ENCODE measurements around the gene MROH7. TPM values are rescaled to one million over a fixed set of nuclear protein-coding genes. Genes with fewer than 3 reads are reported as not detected.

The MROH7 gene
- polyA plus RNA-seq, 5 donors, result 10.1 to 16.2 (median 11.4) TPM

DNA sequence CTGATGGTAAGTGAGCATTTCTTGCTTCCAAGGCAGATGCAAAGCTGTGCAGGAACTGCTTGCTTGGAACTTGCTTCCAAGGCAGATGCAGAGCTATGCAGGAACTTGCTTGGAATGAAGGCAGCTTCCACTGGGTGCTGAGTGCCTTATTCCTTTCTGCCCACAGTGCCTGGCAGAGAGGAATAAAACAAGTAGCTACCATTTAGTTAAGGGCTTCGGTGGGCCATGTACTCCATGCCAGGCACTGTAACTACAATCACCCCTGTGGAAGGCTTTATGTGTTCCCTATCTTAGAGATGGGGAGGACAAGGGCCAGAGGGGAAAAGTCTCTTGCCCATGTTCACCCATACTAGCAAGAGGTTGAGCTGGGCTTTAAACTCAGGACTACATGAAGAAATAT lies 8.3 kb downstream of the MROH7 start:
- no peak for DNase-seq

DNA sequence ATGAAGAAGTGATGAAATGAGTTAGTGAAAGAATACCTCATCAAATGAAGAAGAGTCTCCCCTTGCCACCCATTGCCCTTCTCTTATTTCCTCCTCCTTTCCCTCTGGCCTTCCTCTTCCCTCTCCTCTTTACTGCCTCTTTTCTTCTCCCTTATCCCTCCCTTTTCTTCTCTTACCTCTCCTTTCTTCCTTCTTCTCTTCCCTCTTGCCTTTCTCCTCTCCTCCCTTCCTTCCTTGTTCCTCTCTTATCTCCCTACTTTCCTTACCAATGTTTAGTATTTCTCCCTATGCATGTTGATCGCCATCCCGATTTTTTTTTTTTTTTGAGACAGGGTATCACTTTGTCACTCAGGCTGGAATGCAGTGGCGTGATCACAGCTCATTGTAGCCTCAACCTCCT lies 8.8 kb downstream of the MROH7 start:
- DNase-seq, result no peak

DNA sequence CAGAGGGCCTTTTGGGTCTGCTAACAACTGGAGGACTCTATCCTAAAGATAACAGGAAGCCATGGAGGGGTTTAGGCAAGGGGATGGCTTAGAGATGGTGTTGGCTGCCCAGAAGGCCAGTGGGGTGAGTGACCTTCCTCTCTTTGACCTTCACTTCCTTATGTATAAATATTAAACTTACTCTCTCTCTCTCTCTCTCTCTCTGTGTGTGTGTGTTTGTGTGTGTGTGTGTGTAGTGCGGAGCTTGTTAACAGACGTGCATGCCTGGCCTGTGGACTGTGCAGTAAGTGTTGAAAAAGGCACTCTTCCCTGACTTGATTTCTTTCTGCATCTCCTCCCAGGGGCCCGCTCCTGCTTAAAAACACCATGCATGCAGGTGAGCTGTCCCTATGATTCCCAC lies 10.0 kb downstream of the MROH7 start:
- no peak for DNase-seq

DNA sequence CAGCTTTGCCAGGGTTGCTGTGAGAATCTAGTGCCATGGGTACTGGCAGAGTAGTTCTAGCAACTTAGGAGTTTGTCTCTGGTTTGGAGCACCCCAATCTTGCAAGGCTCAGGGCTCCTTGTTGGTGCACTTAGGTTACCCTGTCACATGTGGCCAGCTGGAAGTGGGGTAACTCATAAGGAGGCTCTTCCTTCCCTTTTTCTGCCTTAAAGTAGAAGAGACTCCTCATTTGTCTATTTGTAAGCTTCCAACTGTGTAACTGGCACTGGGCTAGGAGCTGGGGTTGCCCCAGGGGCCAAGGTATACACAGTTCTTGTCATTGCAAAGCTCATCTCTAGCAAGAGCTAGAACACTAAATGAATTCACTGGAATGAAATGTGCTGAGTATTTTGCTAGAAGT lies 10.6 kb downstream of the MROH7 start:
- DNase-seq, result no peak

DNA sequence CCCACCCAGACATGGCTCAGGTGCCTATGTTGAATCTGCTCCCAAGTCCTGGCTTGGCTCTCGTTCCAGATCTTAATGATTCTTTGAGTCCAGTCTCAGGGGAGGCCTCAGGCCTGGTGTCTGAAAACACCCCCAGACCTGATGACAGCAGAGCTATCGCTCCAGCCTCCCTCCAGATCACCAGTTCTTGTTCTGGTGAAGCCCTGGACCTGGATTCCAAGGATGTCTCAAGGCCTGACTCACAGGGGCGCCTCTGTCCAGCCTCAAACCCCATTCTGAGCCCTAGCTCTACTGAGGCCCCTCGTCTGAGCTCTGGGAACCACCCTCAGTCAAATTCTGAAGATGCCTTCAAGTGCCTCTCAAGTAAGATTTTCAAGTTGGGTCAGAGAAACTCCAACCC lies 11.4 kb downstream of the MROH7 start:
- DNase-seq, result no peak

DNA sequence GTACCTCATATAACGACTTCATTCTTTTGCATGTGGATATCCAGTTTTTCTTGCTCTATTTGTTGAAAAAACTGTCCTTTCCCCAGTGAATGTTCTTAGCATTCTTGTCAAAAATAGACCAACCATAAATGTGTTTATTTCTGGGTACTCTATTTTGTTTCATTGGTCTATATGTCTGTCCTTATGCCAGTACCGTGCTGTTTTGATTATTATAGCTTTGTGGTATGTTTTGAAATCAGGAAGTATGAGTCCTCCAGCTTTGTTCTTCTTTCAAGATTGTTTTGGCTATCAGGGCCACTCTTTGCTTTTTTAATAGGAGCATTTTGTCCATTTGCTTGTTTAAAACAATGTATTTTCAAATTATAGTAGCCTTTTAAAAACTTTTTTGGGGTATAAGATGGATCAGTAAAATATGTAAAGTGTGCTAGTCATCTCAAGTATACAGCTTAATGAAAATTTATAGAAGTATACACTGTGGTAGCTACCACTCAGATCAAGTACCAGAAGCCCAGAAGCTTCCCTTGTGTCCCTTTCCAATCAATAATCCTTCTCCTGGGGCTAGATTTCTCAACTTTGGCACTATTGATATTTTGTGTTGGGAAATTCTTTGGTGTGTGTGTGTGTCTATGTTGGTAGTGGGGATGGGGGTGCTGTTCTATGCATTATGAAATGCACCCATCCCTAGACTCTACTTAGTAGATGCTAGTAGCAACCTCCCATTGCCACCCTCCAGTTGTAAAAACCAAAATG lies 16.8 kb downstream of the MROH7 start:
- DNase-seq, result no peak

DNA sequence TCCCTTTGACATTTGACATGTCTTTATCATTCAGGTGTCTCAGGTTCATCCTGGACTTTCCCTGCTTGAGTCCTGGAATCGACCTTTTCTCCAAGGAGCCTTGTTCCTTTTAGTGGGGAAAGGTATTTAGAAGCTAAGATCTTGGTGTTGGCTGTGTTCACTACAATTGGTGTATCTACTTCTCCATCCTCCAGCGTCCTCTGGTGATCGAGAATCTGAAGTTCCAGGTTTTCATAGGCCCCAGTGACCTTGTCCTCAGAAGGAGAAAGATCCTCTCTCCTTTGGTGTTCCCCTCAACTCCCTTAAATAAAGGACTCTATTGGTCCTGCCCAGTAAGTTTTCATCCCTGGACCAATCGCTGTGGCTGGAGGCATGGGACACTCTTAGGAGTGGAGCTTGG lies 22.1 kb downstream of the MROH7 start:
- no peak for DNase-seq

DNA sequence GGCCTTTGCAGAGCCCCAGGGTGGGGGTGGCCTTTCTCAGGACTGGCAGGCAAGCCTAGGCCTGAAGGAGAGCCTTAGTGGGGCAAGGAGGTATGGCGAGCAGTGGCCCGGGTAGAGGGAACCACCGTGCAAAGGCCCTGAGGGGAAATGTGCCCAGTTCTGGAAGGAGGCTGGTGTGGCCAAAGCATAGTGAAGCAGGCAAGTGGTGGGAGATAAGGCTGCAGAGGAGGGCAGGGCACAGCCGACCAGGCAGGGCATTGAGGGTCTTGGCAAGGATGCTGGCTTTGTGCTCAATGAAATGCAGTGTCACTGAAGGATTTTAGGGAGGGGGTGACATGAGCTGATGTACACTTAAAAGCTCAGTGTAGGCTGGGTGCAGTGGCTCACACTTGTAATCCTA lies 22.8 kb downstream of the MROH7 start:
- DNase-seq, result no peak

DNA sequence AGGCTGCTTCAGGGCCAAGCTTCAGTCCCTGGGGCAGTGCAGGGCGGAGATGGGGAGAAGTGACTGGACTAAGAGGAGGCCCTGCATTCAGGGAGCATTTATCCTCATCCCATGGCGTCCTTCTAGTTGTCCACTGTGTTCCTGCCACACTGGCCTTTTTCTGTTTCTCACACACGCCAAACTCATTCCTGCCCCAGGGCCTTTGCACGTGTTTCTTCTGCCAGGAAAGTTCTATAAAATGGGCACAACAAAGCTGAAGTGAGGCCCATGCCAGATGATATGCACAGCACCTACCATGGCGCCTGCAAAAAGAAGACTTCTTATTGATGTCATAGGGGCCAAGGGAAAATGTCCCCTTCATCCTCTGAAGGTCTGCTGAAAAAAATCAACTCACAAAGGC lies 24.3 kb downstream of the MROH7 start:
- no peak for DNase-seq

DNA sequence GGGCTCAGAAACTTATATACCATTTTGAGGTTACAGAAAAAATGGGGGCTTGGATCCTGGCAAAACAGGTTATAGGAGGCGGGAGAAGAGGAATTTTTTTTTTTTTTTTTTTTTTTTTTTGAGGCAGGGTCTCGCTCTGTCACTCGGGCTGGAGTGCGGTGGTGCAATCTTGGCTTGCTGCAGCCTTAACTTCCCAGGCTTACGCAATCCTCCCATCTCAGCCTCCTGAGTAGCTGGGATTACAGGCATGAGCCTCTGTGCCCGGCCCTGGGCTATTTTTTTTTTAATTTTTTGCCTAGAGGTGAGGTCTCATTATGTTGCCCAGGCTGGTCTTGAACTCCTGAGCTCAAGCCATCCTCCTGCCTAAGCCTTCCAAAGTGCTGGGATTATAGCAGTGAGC lies 24.7 kb downstream of the MROH7 start:
- DNase-seq, result no peak

DNA sequence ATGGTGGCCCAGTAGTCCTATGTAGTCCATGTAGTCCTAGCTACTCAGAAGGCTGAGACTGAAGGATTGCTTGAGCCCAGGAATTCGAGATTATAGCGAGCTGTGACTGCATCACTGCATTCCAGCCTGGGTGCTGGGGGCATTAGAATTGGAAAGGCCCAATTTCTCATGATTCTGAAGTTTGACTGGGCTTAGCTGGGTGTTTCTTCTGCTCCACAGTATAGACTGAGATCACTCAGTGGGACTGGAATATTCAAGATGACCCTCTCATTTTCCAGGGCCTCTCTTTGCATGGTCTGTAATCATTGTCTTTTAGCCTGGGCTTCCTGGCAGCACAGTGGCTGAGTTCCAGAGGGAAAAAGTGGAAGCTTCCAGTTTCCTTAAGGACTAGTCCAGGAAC lies 26.2 kb downstream of the MROH7 start:
- DNase-seq, result no peak

DNA sequence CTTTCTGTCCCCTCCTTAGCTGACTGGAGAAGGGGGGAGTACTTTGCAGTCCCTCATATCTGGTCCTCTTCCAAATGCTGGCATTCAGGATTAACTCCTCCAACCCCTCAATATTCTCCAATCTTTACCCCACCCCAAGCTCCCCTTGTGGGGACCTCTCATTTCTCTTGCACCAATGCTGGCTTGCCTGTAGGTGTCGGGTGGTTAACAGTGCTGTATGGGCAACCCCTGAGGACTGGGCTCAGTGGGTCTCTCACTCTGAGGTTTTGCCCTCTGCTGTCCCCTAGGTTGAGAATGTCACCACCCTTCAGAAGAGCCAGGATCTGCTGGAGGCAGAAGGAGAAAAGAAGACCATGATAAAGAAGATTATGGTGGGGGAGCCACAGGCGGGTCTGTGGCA lies 27.0 kb downstream of the MROH7 start:
- DNase-seq, result no peak

DNA sequence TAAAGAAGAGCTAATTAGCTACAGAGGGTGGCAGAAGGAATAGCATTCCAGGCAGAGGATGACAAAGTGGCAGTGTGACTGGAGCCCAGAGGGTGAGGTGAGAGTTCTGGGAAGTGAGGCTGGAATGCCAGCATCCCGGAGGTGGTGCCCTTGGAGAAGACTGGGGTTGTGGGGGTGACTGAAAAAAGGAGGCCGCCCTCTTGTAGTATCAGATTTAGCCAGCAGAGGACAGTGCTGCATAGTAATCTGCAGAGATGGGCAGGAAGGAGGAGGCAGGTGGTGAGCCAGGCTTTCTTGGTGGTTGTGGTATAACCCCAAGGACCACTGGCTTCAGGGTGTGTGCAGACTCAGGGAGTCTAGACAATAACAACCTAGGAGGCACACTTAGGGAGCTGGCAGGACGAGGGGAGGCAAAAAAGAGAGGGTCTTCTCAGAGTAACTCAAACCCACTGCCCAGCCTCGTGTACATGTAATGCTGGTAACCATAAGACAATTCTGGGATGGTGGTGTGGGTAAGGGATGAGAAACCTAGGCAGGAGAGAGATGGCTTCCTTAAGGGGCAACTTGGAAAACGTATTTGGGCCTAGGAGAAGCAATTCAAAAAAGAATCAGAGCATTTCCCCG lies 30.5 kb downstream of the MROH7 start:
- no peak for DNase-seq

DNA sequence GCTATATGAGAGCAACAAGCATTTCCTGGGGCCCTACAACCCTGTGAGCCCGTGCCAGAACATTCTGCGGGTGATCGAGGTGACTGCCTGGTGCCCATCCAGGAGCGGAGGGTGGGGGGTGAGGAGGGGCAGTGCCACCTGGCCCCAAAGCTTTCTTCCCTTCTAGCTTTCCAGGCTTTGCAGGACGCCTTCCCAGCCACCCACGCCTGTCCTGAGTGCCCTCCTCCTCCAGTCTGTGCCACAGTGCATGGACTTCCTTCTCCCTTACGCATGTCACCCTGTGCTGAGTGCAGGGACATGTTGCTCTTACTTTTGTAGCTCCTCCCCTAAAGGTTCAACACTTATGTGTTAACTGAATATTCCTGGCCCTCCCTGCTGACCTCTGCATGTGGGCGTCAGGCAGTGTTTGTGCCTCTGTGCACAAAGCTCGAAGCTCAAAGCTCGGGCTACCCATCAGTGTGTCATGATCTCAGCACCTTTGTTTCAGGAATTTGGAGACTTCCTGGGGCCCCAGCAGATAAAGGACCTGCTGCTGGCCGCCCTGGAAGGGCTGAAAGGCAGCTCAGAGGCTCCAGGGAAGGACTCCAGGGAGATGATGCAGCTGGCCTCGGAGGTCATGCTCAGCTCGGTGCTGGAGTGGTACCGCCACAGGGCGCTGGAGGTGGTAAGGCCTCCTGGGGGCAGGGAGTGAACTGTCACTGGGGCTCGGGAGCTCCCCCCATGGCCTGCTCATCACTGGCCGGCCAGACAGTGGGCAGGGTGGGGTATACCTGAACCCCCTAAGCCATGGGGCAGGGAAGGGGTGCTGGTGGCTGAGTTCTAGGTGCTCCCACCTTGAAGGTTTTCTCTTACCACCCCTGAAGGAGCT lies 37.4 kb downstream of the MROH7 start:
- no peak for DNase-seq

DNA sequence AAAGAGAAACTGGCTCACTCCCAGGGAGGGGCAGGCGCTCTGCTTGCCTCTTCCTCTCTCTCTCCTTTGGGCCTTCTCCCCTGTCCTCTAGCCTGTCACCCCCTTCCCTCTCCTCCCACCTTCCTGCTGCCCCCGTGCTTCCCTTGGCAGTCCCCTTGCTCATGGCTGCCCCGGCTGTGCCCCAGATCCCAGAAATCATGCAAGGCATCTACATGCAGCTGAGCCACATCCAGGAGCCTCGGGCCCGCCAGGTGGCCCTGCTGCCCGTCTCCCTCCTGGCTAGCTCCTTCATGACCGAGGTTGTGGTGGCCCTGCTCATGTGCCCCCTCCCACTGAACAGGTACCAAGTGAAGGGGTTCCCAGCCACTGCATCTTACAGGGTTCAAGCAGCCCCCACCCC lies 38.1 kb downstream of the MROH7 start:
- DNase-seq, result no peak

DNA sequence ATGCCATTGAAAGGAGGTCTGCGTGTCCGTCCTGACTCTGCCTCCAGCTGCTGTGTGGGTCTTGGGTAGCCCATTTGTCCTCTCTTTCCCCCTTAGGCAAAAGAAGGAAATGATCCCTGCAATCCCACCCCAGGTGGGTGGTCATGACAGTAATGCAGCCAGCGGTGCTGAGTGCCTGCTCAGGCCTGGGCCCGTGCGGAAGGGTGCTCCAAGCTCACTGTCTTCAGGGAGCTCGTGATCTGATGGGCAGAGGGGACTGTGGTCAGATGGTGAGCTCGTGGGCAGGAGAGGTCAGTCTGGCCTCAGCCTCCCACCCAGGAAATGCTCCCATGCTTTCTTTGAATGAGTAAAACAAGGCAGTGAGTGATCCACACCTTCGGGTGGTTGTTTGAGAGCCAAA lies 38.8 kb downstream of the MROH7 start:
- no peak for DNase-seq

DNA sequence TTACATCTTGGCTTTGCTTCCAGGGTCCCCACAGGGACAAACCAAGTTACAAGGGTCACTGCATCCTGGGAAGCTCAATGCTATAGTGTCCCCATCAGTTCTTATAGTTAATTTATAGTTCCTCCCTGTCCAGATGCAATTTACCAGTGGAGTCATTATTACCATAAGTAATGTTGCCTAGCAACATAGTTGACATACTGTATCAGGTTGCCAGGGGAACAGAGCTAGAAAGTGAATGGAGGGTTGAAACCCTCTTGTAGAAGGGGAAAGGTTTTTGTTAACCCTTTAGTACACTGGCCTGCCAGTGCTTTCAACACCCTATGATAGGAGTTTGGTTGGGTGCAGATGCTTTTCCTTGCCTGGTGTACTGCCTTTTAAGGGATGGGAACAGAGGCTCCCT lies 39.8 kb downstream of the MROH7 start:
- DNase-seq, result no peak

DNA sequence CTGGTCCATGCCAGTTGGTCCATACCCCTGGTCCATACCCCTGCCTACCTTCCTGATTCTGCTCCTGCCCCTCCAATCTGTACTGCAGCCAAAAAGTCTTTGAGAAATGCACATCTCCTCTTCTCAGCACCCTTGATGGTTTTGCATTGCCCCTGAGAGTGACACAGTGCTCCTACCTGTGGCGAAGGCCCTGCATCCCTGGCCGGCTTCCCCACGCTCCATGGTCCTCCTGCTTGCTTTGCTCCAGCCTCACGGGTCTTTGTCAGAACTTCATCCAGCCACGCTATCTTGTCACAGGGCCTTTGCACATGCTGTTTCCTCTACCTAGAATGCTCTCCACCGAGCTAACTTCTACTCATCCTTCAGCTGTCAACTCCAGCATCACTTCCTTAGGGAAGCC lies 41.9 kb downstream of the MROH7 start:
- no peak for DNase-seq

DNA sequence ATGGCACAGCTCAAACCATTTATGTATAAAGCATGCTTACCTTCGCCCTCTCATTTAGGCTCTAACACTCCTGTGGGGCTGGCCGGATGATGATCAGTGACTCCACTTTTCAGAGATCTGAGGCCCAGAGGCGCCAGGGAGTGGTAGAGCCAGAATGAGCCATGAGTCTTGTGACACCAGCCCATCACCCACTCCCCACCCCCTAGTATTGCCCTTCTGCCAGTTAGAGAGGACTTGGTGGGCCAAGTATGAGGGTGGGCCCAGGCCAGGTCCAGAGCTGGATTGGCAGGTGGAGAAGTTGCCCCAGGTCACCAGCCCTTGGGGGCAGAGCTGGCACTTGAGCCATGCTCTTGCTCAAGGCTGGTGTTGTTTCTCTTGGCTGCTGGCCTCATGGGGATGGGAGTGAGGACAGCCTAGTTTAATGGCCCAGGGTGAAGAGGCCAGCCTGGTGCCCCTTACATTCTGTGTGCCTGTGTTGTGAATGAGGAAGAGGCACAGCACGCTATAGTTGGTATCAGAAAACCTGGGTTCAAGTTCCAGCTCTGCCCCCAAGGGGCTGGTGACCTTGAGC lies 43.8 kb downstream of the MROH7 start:
- DNase-seq, result no peak

DNA sequence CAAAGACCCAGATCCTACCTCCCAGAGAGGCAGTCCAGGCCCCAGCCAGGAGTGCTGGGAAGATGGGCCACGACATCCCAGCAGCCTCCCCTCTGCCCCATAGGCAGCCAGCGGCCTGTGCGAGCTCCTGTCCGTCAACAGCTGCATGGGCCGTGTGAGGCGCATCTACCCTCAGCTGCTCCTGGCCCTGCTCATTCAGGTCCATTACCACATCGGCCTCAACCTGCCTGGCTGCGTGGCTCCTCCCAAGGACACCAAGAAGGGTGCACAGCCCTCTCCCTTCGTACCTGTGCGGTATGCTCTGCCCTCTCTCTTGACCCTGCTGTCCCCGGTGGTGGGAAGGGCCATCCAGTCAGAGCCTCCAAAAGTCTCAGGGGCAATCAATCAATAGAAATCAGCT lies 44.6 kb downstream of the MROH7 start:
- no peak for DNase-seq

DNA sequence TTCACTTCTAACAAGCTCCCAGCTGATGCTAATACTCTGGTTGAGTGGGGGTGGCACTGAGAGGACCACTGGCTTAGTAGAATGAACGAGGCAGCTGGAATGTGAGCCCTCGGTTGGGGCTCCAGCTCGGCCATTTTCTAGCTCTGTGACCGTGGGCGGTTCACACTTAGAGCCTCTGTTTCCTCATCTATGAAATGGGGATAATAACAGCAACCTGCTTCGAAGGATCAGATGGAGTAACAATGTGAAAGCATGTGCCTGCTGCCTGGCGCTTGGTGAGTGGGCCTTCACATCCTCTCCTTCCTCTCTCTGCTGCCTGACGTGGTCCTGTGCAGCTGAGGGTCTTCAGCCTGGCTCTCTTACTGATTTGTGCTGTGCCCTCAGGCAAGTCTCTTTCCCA lies 53.2 kb downstream of the MROH7 start:
- DNase-seq, result no peak

DNA sequence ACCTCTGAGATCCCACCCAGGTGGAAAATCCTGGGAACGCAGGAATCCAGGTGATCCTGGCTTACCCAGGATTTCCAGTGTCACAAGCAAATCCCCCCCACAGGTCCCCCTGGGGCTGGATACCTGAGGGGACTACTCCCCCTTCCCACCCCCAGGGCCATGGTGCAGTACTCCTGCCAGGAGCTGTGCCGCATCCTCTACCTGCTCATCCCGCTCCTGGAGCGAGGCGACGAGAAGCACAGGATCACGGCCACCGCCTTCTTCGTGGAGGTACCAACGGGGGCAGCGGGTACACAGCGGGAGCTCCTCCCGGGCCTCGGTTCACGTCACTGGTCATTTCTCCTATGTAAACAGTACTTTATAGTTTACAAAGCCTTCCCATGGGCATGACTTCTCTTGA lies 53.6 kb downstream of the MROH7 start:
- DNase-seq, result no peak

DNA sequence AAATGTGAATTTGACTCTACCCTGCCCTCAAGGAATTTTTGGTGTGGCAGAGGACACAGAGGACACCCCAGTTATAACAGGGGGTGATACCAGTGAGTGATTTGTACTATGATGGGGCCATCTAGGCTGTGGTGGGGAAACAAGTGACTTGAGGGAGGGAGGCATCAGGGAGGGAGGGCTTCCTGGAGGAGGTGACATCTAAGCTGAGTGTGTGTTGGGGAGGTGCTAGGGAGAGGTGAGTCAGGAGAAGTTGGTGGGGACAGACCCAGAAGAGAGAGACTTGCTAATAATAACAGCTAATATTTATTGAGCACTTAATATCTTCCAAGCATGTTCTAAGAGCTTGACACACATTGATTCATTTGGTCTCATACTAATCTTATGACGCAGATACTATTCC lies 54.2 kb downstream of the MROH7 start:
- no peak for DNase-seq
